SH-SY5Y (cell line): ENCODE results near the gene COMMD6.

Source experiments
- GATA2 ChIP-seq: IDR thresholded peaks from 2 replicates; pipeline ENCODE4 v1.6.1; 2011; ENCODE audit warnings: mild to moderate bottlenecking, low read depth, low read length
- GATA3 ChIP-seq: IDR thresholded peaks from 2 replicates; pipeline ENCODE4 v1.6.1; 2011; ENCODE audit warnings: low read depth, mild to moderate bottlenecking, low read length, moderate library complexity

DNA sequence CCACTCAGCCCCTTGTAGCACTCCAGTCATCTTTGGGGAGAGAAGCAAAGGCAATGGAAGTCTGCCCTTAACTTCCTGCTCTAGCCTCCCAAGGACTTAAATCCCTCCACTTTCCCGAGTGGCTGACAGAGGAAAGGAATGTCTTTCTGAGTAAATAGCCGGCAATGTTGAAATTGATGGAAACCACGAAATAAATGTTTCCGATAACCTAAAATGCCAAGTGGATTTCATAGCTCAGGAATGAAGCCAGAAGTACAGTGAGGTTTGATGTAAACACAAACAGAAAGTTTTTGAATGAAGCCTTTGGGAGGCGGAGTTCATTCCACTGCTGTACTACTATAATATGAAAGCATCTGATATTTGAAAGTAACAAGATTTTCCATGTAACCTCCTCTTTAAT is 41.7 kb downstream of the COMMD6 start:
- TF ChIP-seq GATA2: no peak
- no peak for TF ChIP-seq GATA3
